ENCODE data around the gene WNT7A.

- no peak for TF ChIP-seq POLR2AphosphoS5 (IDR thresholded peaks at IDR 0.05)
- no peak for TF ChIP-seq CTCF (IDR thresholded peaks at IDR 0.05)
Observed at GRCh38 chr3:13782501-13782900, 97.4 kb downstream of the WNT7A start.

All from breast epithelium (tissue), 3 donors.